GM12892 (cell line): ENCODE measurements around the gene HCFC2.

Experiments used
- POLR2A ChIP-seq: IDR thresholded peaks from 2 replicates; pipeline ENCODE4 v1.6.1; 2011; ENCODE audit warnings: low read depth, low read length, control low read depth
- POLR2AphosphoS5 ChIP-seq: IDR thresholded peaks from 2 replicates; pipeline ENCODE4 v1.6.1; 2011; ENCODE audit warnings: low read depth, low read length, control low read depth

GRCh38 chr12:104054681-104055346 lies 9.5 kb upstream of the HCFC2 start:
- TF ChIP-seq POLR2AphosphoS5 (no peak), POLR2A (no peak)
